Stimulated activated CD8-positive, alpha-beta memory T cell treated with anti-CD3 and anti-CD28 coated beads, Interleukin-15, amount 100 ng/mL, for 24 hours (primary cell): ENCODE results near the gene SNX15.
"Not testable (repeated sequence)": the region's sequence is repeated elsewhere in the genome, so short reads cannot be mapped to it uniquely, and the experiment has no call there.

Experiments
- DNase-seq: peaks from one replicate; pipeline ENCODE4 v3.0.0-alpha.2; 2020; ENCODE audit warnings: low read depth

The SNX15 gene

DNA sequence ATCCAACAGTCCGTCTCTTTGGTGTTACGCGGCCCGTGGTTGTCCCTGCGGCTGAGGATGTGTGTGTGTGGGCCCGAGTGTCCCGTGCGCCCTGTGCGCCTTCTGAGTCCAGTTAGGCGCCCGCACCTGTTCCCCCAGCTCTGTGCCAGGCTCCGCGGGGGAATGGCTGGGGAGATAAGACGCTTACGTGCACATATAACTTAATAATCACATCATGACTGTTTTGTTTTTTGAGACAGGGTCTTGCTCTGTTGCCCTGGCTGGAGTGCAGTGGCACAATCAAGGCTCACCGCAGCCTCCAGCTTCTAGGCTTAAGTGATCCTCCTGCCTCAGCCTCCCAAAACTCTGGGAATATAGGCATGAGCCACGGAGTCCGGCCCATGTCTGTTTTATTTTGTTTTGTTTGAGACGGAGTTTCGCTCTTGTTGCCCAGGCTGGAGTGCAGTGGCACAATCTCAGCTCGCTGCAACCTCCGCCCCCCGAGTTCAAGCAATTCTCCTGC, 12.5 kb upstream of the SNX15 start:
- no peak for DNase-seq

DNA sequence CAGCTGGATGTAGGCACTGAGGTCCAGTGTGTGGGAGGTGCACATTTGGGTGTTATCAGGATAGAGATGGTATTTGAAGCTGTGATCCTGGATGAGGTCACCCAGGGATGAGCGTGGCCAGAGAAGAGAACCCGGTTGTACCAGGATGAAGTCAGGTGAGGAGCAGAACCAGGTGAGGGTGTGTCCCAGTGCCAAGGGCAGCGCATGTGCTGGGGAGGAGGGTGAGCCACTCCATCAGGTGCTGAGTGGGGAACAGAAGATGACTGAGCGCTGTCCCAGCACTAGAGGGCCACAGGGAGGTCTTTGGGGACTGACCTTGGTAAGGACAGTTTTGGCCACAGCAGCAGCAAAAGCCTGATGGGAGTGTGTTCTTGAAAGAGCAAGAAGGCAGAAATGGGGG, 10.5 kb upstream of the SNX15 start:
- no peak for DNase-seq

DNA sequence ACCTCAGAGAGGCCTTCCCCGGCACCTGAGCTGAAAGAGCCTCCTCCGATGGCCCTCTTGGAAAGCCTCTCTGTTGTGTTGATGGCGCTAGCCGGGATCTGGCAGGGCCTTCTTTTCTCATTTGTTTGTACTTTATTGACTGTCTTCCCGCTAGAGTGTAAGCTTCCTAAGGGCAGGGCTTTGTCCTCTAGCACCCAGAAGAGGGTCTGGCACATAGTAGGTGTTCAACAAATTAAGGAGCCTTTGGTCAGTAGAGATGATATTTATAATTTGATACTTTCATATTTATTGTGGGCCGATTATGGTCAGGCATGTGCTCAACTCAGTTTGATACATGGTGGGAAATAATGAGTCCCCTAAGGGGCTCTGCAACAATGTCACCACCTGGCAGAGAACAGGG, 9.3 kb upstream of the SNX15 start:
- no peak for DNase-seq

DNA sequence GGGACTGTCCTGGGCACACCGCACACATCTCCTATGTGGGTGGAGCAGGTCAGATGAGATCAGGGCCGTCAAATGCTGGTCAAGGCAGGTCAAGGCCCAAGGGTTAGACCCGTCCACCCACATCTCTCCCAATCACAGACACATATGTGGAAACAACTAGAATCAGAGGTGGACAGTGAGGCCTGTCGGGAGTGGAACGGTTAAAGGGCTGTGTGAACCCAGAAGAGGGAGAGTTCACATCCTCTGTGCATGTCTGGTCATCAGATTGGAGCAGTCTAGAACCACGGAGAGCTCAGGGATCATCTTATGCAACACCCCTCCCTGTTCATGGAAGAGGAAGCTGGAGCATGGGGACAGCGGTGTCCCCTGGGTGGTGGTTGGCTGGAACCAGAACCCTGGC, 7.4 kb upstream of the SNX15 start:
- DNase-seq, result no peak

DNA sequence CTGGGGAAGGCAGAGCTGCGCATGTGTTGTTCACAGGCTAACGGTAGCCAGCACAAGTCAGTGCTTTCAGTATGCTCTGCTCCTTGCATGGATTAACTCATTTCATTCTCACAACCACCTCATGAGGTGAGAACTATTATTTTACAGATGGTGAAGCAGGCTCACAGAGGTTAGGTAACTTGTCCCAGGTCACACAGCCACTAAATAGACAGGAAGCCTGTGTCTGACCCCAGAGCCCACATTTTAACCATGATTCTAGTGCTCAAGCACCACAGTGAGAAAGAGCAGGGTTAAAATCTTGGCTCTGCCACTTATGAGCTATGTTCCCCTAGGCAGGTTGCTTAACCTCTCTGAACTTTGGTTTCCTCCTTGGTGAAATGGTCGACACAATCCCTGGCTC, 6.2 kb upstream of the SNX15 start:
- DNase-seq, result no peak

DNA sequence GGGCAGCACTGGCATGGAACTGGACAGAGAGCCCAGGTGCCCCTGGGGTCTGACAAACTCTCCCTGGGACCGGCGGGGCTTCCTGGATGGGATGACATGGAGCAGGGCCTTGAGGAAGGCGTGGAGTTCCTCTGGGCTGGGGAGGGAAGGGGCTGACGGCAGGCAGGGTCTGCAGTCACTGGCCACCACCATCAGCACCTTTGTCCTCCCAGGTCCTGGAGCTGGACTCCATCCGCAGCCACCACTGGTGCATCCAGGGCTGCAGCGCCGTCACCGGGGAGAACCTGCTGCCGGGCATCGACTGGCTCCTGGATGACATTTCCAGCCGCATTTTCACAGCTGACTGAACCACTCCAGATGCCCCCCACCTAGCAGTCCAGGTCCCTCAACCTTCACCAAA, 5.7 kb upstream of the SNX15 start:
- DNase-seq, result no peak

DNA sequence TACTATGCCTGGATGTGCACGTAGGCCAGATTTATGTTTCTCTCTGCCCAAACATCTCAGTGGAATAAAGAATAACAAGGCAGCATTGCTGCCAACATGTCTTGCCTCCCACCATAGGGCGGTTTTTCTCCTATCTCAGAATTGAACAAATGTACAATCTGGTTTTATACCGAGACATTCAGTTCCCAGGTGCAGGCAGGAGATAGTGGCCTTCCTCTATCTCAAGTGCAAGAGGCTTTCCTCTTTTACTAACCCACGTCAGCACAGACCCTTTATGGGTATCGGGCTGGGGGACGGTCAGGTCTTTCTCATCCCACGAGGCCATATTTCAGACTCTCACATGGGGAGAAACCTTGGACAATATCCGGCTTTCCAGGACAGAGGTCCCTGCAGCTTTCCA, 3.7 kb upstream of the SNX15 start:
- DNase-seq, result not testable (repeated sequence)

DNA sequence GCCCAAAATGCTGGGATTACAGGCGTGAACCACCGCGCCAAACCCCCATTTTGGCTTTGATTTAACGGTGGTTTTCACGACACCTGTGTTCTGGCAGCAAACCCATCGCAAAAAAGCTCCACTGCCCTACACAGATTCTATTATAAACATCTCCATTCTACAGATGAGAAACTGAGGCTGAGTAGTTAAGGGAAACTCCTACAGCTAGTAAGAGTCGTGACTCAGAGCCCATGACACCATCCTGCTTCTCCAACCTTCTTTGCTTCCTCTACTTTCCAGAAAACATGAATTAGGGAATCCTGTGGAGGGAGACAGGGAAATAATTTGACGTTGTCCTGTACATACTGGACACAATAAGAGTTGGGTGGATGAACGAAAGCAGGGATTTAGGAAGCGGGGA, 429 bp upstream of the SNX15 start:
- no peak for DNase-seq

DNA sequence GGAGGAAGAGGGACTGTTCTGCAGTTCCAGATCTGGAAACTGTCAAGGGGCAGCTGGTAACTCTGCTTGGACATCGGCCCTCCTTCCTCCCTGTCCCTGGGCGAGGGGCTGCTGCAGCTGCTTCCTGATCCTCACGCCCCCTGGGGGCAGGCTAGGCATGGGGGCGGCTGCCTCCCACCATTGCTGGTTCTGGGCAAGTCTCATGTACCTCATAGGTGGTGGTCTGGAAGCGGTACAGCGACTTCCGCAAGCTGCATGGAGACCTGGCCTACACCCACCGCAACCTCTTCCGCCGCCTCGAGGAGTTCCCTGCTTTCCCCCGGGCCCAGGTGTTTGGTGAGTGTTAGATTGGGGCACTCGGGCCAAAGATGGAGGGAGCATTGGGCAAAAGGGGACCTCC, 5.0 kb downstream of the SNX15 start:
- no peak for DNase-seq

DNA sequence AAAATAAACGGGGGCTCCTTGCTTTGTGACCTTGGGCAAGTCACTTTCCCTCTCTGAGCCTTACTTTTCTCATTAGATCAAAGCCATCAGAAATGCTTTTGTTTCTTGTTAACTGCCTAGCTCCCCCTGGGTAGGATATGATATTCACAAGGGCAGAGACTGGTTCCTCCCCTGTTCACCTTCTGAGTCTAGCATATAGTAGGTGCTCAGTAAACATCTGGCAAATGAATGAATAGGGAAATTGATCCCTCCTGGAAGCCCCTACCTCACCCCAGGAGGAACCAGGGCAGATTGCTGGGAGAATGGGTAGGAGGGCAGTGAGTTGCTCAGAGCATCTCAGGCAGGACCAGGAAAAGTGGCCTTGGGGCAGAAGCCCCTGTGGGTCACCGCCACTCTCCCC, 7.2 kb downstream of the SNX15 start:
- DNase-seq, result no peak

DNA sequence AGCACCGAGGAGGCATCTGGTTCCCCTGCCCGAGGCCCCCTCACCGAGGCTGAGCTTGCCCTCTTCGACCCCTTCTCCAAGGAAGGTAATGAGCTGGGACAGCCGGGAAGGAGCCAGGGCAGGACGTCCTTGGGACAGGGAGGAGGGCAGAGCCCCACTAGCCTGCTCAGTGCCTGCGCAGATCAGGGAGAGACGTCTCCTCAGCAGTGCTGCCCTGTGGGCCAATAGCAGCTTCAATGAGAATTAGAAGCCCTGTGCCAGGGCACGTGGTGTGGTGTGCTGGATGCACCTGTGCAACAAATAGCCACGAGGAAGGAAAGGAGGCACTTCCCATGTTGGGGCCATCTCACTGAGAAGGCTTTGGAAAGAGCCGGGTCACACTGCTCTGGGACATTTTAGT, 8.3 kb downstream of the SNX15 start:
- no peak for DNase-seq

DNA sequence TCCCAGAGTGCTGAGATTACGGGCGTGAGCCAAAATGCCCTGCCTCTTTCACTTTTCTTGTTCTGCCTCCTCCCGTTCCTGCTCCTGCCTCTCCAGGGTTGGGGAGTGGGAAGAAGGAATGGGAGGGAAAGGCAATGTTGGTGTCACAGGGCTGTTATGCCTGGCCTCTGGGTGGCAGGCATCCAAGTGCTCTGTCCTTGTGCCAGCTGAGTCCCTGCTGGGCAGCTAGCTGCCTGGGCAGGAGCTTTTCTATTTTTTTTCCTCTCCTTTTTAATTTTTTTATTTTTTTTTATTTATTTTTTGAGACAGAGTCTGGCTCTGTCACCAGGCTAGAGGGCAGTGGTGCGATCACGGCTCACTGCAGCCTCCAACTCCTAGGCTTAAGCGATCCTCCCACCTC, 9.7 kb downstream of the SNX15 start:
- DNase-seq, result no peak

DNA sequence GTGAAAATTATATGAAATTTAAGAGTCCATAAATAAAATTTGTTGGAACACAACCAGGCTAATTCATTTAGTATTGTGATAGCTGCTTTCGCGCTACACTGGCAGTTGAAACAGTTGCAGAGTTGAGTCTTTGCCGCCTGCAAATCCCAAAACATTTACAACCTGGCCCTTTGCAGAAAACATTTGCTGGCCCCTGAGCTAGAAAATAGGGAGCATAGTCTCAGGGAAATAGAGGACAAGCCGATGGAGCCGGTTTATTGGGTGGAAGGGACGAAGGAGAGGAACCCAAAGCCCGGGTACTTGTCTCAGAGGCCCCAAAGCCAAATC, 13.2 kb downstream of the SNX15 start:
- DNase-seq, result no peak

DNA sequence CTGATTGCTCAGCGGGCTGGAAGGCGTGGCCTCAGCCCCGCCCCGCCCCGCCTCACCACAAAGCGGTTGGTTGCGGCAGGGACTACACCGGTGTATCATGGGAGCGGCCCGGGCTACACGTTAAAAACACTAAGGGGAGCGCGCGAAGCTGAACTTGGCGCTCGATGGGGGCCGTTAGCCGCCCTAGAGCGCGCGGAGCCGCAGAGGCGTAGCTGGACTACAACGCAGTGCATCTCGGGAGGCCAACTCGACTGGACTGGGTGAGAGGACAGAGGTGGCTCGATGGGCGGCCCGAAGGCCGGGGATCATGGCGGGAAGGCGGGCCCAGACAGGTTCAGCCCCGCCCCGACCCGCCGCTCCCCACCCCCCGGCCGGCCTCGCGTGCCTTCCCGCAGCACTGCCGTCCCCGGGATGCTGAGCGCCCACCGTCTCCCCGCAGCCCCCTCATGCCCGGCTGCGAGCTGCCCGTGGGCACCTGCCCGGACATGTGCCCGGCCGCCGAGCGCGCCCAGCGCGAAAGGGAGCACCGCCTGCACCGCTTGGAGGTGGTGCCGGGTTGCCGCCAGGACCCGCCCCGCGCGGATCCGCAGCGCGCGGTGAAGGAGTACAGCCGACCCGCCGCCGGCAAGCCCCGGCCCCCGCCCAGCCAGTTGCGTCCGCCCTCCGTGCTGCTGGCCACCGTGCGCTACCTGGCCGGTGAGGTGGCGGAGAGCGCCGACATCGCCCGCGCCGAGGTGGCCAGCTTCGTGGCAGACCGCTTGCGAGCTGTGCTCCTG, 13.8 kb downstream of the SNX15 start, which contains the start of gene SAC3D1:
SAC3D1 (plus strand) TSS at position 364 of the 776 bp plus-strand sequence; CDS start at position 447, 83 bp downstream.
- DNase-seq, result peak; percentile 70

DNA sequence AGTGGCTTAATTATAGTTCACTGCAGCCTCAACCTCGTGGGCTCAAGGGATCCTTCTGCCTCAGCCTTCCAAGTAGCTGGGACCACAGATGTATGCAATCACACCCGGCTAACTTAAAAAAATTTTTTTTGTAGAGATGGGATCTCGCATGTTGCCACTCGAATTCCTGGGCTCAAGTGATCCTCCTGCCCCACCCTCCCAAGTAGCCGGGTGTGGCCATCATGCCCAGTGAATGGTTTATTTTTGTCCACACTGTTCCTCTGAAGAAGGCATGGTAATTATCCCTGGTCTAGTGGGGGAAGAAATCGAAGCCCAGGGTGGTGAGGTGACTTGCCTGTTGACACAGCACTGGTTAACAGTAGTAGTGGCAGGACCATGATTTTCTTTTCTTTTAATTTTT, 15.7 kb downstream of the SNX15 start:
- no peak for DNase-seq

DNA sequence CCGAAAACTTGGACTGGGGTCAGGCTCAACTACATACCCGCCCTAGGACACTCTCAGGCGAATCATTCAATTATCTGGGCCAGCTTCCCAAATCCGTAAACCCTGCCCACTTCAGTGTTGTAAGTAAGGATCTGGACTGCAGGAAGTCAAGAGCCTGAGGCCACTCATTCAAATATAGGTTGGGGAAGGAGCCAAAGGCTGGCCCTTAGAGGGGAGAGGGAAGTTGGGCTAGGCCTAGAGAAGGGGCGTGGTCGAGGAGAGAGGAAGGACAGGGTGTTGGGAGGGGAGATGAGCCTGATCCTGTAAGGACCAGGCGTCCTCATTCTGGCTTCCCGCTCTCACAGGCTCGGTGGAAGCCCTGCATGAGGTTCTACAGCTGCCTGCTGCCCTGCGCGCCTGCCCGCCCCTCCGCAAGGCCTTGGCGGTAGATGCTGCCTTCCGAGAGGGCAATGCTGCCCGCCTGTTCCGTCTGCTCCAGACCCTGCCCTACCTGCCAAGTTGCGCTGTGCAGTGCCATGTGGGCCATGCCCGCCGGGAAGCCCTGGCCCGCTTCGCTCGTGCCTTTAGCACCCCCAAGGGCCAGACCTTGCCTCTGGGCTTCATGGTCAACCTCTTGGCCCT, 16.8 kb downstream of the SNX15 start:
- DNase-seq, result no peak

DNA sequence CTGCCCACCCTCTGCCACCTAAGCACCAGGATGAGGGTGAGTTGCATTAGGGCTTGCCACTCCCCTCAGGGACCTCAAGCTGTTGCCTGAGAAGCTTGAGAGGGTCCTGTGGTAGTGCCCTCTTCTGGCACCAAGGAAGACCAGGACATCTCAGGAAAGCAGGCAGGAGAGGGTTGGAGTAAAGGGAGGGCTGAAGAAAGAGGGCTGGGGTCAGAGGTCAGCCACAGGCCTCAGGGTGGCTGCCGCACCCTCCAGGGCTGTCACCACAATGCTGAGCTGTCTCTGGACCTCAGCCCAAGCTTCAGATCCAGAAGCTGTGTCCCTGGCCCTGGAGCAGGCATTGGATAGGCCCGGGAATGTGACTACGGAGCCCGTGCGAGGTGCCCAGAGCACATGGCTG, 17.8 kb downstream of the SNX15 start:
- no peak for DNase-seq

DNA sequence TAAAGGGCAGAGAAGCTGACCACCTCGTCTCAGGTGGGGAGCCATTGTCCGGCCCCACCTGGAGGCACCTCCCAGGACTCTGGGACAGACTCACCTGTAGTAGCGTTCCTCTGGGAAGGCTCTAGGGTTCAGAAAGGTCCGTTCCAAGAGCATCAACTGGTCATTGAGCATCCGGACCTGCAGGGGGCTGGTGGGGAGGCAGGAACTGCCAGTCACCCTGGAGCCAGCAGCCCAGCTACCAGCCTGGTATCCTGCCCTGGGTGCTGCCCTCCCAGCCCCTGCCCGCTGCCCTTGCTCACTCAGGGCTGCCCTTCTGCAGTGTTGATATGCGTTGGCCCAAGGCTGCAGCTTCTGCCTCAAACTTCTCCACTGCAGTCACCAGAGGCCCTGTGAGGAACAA, 18.5 kb downstream of the SNX15 start:
- DNase-seq, result no peak

DNA sequence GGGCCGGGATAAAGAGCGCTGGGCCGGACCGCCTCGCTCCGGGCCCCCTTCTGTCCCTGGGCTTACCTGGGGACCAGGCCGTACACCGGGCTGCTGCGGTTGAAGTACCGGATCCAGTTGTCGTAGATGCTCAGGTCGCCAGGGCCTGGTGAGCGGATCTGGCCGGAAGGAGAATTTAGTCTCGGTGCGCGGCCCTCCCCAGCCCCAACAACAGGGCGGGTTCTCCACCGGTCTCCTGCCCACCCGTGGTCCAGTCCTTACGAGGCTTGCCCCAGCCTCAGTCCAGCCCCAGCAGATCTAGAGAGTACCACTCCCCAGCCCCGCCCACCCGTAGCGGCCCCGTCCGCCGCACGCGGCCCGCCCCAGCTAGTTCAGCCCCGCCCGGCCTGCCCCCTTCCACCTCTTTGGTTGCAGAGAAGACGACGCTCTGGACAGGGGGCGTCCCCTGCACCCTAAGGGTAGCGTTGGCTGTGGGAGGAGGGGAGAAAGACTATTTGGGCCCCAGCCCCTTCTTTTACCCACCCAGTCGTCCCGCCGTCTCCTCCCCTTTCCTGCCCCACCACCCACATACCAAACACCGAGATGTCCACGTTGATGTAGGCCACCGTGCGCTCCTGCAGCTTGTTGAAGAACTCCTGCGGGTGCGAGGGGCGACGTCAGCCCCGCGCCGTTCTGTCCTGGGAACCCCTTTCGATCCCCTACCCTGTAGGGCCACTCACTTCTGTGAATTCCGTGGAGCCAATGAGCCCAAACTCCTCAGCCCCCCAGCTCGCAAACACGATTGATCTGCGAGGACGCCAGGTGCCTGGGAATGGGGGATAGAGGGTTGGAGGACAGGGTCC, 20.6 kb downstream of the SNX15 start:
- no peak for DNase-seq

DNA sequence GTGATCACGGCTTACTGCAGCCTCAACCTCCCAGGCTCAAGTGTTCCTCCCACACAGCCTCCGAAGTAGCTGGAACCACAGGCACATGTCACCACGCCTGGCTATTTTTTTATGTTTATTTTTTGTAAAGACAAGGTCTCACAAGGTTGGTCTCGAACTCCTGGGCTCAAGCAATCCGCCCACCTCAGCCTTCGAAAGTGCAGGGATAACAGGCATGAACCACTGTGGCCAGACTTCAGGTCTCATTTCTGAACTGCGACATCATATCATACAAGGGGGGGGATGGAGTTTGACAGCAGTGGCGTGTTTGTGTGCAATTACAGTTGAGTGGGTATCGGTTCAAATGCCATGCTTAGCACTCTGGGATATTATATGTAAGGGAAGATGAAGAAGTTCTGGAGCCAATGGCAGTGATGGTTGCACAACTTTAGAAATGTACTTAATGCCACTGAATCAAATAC, 24.2 kb downstream of the SNX15 start:
- no peak for DNase-seq

DNA sequence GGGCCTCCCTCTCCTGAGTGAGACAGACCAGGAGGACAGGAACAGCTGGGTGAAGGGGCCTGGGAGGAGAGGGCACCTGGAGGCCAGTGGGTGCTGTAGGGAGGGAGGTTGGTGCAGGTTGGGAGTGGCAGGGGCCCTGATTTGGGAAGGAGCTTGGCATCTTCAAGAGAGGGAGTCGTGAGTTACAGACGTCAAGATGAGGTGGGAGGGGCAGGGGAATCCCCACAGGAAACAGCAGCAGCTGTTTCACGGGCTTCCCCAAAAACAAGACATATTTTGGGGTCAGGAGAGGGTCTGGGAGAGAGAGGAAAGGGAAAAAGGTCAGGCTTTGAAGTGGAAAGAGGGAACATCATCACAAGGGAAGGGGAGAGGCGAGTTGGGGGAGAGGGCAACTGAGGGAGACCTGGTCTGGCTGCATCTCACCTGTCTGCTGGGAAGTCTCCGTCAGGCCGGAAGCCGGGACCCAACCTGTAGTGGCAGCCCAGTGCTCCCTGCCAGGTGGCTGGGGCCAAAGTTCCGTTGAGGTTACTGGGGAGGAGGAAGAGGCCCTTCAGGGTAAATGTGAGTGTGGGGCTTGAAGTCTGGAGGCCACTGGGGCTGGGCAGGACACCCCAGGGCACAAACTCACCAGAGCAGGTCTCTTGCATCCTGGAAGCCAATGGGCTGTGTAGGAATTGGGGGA, 26.7 kb downstream of the SNX15 start:
- no peak for DNase-seq

DNA sequence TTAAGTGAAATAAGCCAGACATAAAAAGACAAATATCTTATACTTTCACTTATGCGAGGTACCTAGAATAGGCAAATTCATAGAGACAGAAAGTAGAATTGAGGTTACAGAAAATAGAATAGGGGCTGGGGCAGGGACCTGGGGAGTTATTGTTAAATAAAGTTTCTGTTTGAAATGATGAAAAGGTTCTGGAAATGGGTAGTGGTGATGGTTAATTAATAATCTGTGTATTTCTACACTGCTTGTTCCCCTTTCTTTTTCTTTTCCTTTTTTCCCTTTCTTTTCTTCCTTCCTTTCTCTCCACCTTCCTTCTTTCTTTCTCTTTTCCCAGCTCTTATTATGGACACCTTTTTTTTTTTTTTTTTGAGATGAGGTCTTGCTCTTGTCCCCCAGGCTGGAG, 28.3 kb downstream of the SNX15 start:
- DNase-seq, result no peak
